ENCODE data around the gene TMEM19. TPM values are rescaled to one million over a fixed set of nuclear protein-coding genes. Genes with fewer than 3 reads are reported as not detected.

TMEM19 gene
- total RNA-seq, 1 donor from 2014 or later: 27.0 TPM

DNA sequence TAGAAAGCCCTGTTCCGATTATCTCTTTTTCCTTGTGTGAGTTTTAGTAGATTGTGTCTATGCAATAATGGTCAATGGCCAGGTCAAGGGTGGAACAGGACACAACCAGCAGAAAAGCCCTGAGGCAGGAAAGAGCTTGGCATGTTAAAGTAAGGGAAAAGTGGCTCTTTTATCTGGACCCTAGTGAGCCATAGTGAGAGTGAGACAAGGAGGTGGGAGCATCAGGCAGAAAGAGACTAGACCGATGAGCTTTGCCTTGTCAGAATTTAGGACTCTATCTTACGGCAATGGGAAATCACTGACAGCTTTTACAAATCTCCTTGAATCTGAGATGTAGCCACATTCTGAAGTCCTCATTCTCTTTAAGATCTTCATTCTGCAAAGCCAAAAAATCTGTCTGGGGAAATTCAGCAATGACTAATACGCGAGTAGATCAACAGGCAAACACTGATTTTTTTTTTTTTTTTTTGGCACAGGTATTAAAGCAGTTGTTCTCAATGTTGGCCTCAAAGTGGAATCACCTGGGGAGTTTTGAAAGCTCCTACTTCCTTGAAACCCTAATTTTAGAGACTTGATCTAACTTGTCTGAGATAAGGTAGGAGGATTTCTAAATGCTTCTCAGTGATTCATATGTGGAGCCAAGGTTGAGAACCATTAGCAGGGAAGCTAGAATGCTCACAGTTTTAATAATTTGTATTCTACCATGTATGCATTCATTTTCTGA, 33.9 kb downstream of the TMEM19 start:
- H3K27ac Mint-ChIP-seq (ENCODE audit: unreplicated experiment): no peak overlapping the region

GRCh38 chr12:71721783-71722505, 36.1 kb downstream of the TMEM19 start:
- no peak for DNase-seq (ENCODE audit: low read depth, low spot score)
- TF ChIP-seq, protein P1, sequence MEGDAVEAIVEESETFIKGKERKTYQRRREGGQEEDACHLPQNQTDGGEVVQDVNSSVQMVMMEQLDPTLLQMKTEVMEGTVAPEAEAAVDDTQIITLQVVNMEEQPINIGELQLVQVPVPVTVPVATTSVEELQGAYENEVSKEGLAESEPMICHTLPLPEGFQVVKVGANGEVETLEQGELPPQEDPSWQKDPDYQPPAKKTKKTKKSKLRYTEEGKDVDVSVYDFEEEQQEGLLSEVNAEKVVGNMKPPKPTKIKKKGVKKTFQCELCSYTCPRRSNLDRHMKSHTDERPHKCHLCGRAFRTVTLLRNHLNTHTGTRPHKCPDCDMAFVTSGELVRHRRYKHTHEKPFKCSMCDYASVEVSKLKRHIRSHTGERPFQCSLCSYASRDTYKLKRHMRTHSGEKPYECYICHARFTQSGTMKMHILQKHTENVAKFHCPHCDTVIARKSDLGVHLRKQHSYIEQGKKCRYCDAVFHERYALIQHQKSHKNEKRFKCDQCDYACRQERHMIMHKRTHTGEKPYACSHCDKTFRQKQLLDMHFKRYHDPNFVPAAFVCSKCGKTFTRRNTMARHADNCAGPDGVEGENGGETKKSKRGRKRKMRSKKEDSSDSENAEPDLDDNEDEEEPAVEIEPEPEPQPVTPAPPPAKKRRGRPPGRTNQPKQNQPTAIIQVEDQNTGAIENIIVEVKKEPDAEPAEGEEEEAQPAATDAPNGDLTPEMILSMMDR (conservative IDR thresholded peaks at IDR 0.05): no peak
- Mint-ChIP-seq H3K27me3 (ENCODE audit: low read depth) (no peaks in the 10 kb centered on the region), H3K27ac (ENCODE audit: unreplicated experiment) (no peak overlapping the region), H3K36me3 (ENCODE audit: low read depth) (no peaks in the 10 kb centered on the region), H3K4me1 (peaks cover 4% of the 10 kb centered on the region), H3K9me3 (no peaks in the 10 kb centered on the region), H3K4me3 (no peak overlapping the region)

More for the DNA sequence above, 33.9 kb downstream of the TMEM19 start:
- peaks cover 4% of the 10 kb centered on the region for H3K4me1 Mint-ChIP-seq
- TF ChIP-seq, protein P1 (conservative IDR thresholded peaks at IDR 0.05): no peak
- H3K36me3 Mint-ChIP-seq (ENCODE audit: low read depth): no peaks in the 10 kb centered on the region
- H3K4me3 Mint-ChIP-seq: no peak overlapping the region
- H3K9me3 Mint-ChIP-seq: peaks cover 3% of the 10 kb centered on the region
- DNase-seq (ENCODE audit: low read depth, low spot score): no peak
- H3K27me3 Mint-ChIP-seq (ENCODE audit: low read depth): no peaks in the 10 kb centered on the region

DNA sequence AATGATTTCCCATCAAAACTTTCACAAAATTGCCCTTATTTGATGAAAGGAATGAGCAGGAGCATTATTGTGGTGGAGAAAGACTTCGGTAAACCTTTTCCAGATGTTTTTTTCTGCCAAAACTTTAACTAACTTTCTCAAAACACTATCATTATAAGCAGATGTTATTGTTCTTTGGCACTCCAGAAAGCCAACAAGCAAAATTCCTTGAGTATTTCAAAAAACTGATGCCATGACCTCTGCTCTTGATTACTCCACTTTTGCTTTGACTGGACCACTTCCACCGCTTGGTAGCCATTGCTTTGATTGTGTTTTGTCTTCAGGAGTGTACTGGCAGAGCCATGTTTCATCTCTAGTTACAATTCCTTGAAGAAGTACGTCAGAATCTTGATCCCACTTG, 39.1 kb downstream of the TMEM19 start:
- TF ChIP-seq, protein P1 (conservative IDR thresholded peaks at IDR 0.05): no peak
- Mint-ChIP-seq H3K27me3 (ENCODE audit: low read depth) (no peaks in the 10 kb centered on the region), H3K4me1 (no peaks in the 10 kb centered on the region), H3K9me3 (no peaks in the 10 kb centered on the region), H3K36me3 (ENCODE audit: low read depth) (no peaks in the 10 kb centered on the region), H3K4me3 (no peak overlapping the region), H3K27ac (ENCODE audit: unreplicated experiment) (no peak overlapping the region)
- no peak for DNase-seq (ENCODE audit: low read depth, low spot score)

DNA sequence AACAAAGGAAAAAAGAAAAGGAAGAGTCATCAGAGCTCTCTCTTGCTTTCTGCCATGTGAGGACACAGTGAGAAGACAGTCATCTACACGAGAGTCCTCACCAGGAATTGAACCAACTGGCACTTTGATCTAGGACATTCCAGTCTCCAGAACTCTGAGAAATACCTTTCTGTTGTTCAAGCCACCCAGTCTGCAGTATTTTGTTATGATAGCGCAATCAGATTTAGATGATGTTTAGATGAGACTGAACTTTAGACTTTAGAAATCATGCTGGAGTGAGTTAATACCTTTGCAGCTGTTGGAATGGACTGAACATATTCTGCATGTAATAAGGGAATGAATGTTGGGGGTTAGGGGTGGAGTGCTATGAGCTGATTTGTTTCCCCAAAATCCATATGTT, 40.7 kb downstream of the TMEM19 start:
- Mint-ChIP-seq H3K4me1 (no peaks in the 10 kb centered on the region), H3K27me3 (ENCODE audit: low read depth) (no peaks in the 10 kb centered on the region), H3K9me3 (no peaks in the 10 kb centered on the region), H3K36me3 (ENCODE audit: low read depth) (no peaks in the 10 kb centered on the region), H3K4me3 (no peak overlapping the region), H3K27ac (ENCODE audit: unreplicated experiment) (no peak overlapping the region)
- TF ChIP-seq, protein P1 (conservative IDR thresholded peaks at IDR 0.05): no peak
- no peak for DNase-seq (ENCODE audit: low read depth, low spot score)

DNA sequence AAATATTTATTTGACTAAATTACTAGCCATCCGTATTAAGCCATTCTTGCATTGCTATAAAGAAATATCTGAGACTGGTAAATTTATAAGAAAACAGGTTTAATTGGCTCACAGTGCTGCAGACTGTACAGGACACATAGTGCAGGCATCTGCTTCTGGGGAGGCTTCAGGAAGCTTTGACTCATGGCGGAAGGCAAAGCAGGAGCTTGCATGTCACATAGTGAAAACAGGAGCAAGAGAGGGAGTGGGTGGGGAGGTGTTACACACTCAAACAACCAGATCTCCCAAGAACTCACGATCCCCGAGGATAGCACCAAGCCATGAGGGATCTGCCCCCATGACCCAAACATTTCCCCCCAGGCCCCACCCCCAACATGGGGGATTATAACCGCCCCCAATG, 42.1 kb downstream of the TMEM19 start:
- no peak for DNase-seq (ENCODE audit: low read depth, low spot score)
- TF ChIP-seq, protein P1 (conservative IDR thresholded peaks at IDR 0.05): no peak
- no peaks in the 10 kb centered on the region for H3K36me3 Mint-ChIP-seq (ENCODE audit: low read depth)
- no peaks in the 10 kb centered on the region for H3K27me3 Mint-ChIP-seq (ENCODE audit: low read depth)
- H3K4me3 Mint-ChIP-seq: no peak overlapping the region
- H3K27ac Mint-ChIP-seq (ENCODE audit: unreplicated experiment): peak overlapping the region; percentile 43
- H3K9me3 Mint-ChIP-seq: no peaks in the 10 kb centered on the region
- no peaks in the 10 kb centered on the region for H3K4me1 Mint-ChIP-seq
